Stimulated activated CD4-positive, alpha-beta T cell treated with anti-CD3 and anti-CD28 coated beads, Interleukin-1b, Interleukin-23, amount 100 ng/mL, for 1 hour (primary cell): ENCODE results near the gene B4GALT6.

ENCODE experiments used
- DNase-seq, 2 donors: peaks; one replicate each; pipeline ENCODE4 v3.0.0-alpha.2; 2020; ENCODE audit warnings: low read depth in 2 of 2

B4GALT6 gene

DNA sequence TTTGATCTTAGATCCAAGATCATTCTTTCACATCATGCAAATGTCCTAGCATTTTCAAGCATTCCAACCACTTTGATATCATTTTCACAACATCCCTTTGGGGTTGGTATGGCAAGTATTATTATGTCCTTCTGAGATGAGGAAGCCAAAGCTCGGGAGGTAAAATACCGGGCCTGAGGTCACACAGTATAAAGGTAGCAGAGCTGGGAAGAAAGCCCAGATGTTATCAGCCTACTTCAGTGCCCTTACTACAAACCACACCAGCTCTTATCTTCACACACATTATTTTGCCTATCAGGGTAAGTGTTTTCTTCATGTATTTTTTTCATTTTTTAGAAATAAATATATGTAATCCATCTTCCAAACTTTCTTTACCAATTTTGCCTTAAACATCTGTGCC is 4.2 kb upstream of the B4GALT6 start:
- no peak for DNase-seq

- DNase-seq = no peak
These were observed 2.9 kb upstream of the B4GALT6 start for GRCh38 chr18:31686986-31687928.

DNA sequence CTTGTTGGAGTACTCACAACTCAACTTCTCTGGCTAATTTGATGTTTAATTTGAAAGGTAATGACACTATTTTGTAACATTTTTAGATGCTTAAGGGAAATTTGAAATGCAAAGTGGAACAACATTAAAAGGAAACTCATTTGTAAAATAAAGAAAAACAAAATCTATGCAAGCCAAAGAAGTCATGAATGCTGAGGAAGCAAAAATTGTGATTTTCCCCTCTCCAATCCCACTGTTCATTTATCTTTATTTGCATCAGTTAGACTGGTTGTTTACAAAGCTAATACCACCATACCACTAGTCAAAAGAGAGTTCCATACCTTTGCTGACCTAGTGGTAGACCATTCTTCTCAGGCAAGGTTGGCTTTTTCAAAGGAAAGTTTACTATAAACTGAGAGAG is 2.2 kb upstream of the B4GALT6 start:
- no peak for DNase-seq

GRCh38 chr18:31685097-31686082 is 1.0 kb upstream of the B4GALT6 start:
- no peak for DNase-seq

DNA sequence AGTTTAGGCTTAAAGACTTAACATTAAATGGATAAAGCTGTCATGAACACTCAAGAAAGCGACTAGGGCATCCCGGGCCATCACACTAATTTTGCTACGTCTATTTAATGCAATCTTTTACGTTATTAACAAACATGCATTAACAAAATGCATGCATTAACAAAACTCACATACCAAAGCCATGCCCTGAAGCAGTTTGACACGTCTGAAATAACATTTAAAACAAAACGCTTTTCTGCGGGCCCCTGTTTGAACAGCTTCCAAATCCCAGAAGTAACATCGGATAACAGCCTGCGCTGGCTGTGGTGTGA is 458 bp downstream of the B4GALT6 start:
- no peak for DNase-seq

GRCh38 chr18:31683106-31683505 is 1.3 kb downstream of the B4GALT6 start:
- no peak for DNase-seq

- no peak for DNase-seq
These were observed 3.4 kb downstream of the B4GALT6 start for GRCh38 chr18:31680831-31681568.

GRCh38 chr18:31680433-31680811 is 4.0 kb downstream of the B4GALT6 start:
- no peak for DNase-seq

DNA sequence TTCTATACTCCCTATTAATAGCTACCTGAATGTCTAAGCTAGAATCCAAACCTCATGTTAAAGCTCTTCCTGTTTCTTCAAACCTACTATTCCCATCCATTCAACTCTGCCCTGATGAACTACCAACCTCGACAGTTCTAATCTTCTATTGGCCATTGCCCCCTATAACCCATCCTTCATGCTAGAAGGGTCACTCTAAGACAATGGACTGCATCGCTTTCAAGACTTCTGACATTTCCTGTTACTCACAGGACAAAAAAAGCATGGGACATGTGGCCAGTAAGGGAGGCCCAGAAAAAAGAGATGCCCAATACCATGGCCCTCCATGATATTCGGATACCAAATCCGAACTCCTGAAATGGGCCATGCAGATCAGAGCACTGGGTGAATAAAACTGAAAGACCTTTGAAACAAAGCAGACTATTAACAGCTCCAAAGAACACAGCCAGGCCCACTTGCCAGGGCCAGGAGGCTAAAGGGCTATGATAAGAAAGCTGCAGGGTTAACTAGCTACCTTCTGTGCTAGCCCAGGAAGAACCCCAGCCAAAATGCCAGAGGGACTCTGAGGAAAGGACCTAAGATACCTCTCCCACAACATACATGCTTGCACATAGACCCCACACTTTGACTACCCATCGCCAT is 4.5 kb downstream of the B4GALT6 start:
- DNase-seq = no peak

DNA sequence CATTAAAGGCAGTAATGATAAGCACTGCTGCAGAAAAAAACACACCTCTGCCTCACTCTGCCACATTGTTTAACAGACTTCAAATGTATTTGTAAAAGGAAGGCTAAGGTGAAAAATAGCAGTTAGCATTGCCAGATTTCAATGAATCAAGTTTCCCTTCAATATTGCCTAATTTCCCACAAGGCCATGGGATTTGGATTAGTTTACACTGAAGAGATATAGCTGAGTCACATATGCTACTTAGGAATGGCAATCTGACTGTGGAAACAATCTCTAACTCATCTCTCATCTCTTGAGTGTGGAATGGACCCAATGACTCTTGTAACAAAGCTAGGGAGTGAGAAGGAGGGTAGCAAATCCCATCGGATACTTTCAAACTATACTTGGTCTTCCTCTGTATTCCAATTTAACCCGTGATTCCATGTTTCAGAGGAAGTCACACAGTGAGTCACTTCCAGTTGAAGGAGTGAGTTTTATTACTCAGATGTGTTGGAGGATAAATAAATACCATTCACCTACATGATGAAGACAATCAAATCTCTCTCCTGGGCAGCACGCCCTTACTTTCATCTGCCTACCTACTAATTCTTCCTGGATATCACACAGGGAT is 5.1 kb downstream of the B4GALT6 start:
- no peak for DNase-seq

GRCh38 chr18:31678425-31678824 is 6.0 kb downstream of the B4GALT6 start:
- DNase-seq = no peak

- DNase-seq = no peak
These were observed 6.8 kb downstream of the B4GALT6 start for GRCh38 chr18:31677592-31677991.

DNA sequence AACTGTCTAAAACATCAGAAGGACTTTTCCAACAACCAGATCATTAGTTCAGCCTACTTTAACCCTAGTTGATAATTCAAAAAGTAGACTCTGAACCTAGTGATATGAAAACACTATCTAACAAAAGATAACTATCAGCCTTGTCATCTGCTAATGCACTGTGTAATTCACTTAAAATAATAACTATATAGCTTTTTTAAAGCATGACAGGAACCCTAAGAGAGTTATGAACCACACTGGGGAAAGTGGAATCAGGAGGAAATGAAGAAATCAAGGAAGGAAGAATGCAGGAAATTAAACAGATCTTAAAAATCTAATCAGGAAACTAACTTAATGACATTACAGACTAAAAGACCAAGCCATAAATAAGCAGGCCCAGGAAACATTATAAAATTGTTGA is 9.0 kb downstream of the B4GALT6 start:
- DNase-seq = no peak

- DNase-seq = no peak
These were observed 11.7 kb downstream of the B4GALT6 start for GRCh38 chr18:31672628-31673135.

- DNase-seq = no peak
These were observed 12.4 kb downstream of the B4GALT6 start for GRCh38 chr18:31671951-31672350.

DNA sequence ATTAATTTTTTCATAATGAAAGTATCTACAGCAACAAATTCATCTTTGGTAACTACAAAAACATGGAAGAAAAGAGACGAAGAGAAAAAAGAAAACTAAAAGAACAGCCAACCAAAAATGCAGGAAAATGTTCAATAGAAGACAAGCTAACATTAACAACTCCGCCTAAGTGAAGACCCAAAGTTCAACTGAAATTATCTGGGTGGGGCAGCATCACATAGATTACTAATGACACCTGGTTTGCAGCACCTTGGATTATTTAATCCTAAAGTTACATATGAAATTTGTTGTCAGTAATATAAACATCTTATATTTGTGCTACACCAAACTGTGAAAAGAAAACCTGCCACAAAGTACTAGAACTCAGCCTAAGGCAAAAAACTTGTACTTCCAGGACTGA is 14.8 kb downstream of the B4GALT6 start:
- no peak for DNase-seq

- no peak for DNase-seq
These were observed 17.2 kb downstream of the B4GALT6 start for GRCh38 chr18:31667185-31667584.

DNA sequence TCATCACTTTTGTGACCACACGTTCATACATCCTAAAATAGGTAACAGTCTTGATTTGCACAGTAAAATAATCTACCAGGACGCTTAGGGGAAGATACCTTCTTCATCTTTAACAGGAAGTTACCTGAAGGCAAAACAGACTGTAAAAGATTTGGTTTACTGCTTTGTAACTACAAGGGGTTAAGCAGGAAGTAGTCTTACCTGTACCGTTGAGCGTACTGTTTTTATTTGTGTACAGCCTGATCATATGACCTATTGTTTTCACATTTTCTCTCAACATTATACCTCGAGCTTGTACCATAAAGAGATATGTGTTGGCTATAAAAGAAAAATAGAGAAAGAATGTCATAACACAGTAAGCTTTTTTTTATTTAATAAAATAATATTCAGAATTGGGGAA is 18.3 kb downstream of the B4GALT6 start:
- DNase-seq = no peak

DNA sequence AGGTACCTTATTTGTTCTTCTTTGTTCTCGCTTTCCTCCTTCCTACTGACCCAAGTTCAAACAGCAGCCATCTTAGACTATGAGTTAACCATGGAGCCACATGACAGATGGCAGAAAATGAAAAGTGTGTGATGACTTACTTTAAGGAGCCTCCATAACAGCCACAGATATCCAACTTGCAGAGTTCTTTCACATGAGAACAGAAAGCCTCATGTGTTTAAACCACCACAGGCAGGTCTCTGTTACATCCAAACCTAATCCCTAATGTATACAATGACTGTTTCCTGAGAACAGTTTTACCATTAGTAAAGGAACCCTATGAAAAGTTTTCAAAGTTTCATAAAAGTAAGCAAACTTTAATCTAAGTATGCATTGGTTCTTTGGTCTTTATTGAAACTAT is 20.3 kb downstream of the B4GALT6 start:
- no peak for DNase-seq

GRCh38 chr18:31661965-31662364 is 22.4 kb downstream of the B4GALT6 start:
- no peak for DNase-seq

DNA sequence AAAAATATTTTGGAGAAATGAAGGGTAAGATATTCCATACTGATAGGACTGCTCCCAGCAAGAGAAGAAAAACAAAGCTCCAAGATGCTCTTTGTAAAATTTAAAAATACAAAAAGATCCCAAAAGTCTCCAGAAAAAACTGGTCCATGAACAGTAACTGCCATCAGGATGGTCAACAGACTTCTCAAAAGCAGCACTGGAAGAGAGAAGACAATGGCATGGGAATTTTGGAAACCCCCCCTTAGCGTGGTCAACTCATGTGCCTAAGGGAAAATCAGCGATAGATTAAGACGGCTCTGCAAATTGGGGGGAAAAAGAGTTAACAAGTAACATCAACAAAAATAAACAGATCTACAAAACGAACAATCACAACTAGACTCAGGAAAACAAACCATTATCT is 23.6 kb downstream of the B4GALT6 start:
- DNase-seq = no peak
